Loucy (cell line): ENCODE results near the gene SLCO2A1.

Experiments used
- H2AFZ ChIP-seq: fragments of 200-600 bp; sonication (generic); 2 replicates; pipeline ENCODE4 v1.6.0; 2016; ENCODE audit warnings: antibody characterized with exemption, mild to moderate bottlenecking, low read length, moderate library complexity
- H3F3A ChIP-seq: fragments of 200-600 bp; 2 replicates; pipeline ENCODE4 v1.6.0; 2016; ENCODE audit warnings: antibody characterized with exemption, low read depth, mild to moderate bottlenecking
- H3K27me3 ChIP-seq: fragments of 200-600 bp; sonication (generic); 2 replicates; pipeline ENCODE4 v1.6.1; 2014; ENCODE audit warnings: low read length, mild to moderate bottlenecking; ENCODE audit not compliant: insufficient read depth, poor library complexity, severe bottlenecking
- H3K36me3 ChIP-seq: fragments of 200-600 bp; sonication (generic); 2 replicates; pipeline ENCODE4 v1.6.1; 2016; ENCODE audit warnings: low read length; ENCODE audit not compliant: insufficient read depth
- H3K4me1 ChIP-seq: fragments of 200-600 bp; sonication (generic); 2 replicates; pipeline ENCODE4 v1.5.1; 2014; ENCODE audit warnings: low read length, mild to moderate bottlenecking; ENCODE audit not compliant: insufficient read depth, poor library complexity, severe bottlenecking
- H3K4me2 ChIP-seq: fragments of 200-600 bp; sonication (generic); 2 replicates; pipeline ENCODE4 v1.6.0; 2014; ENCODE audit warnings: antibody characterized with exemption, low read length, low read depth, mild to moderate bottlenecking; ENCODE audit not compliant: poor library complexity, severe bottlenecking
- H3K4me3 ChIP-seq: fragments of 200-600 bp; sonication (generic); 2 replicates; pipeline ENCODE4 v1.5.1; 2014; ENCODE audit warnings: low read length, mild to moderate bottlenecking, mixed read lengths; ENCODE audit not compliant: poor library complexity, severe bottlenecking
- H3K79me2 ChIP-seq: fragments of 200-600 bp; sonication (generic); 2 replicates; pipeline ENCODE4 v1.6.1; 2014; ENCODE audit warnings: low read length; ENCODE audit not compliant: insufficient read depth
- H3K9ac ChIP-seq: fragments of 200-600 bp; sonication (generic); 2 replicates; pipeline ENCODE4 v1.6.0; 2014; ENCODE audit warnings: mild to moderate bottlenecking, low read depth, low read length, moderate library complexity; ENCODE audit not compliant: poor library complexity, severe bottlenecking
- H3K9me2 ChIP-seq: fragments of 200-600 bp; sonication (generic); replicated peaks from 2 replicates; pipeline ENCODE4 v1.6.1; 2016; ENCODE audit warnings: low read depth, low read length, mixed read lengths
- H3K9me3 ChIP-seq: fragments of 200-600 bp; sonication (generic); 2 replicates; pipeline ENCODE4 v1.6.1; 2014; ENCODE audit warnings: mild to moderate bottlenecking, antibody characterized with exemption, low read length, low read depth; ENCODE audit not compliant: insufficient read depth
- H4K20me1 ChIP-seq: fragments of 200-600 bp; sonication (generic); 2 replicates; pipeline ENCODE4 v1.6.0; 2014; ENCODE audit warnings: antibody characterized with exemption, low read length, mild to moderate bottlenecking; ENCODE audit not compliant: insufficient read depth, poor library complexity, severe bottlenecking
- CTCF ChIP-seq: fragments of 200-600 bp; sonication (generic); conservative IDR thresholded peaks from 2 replicates; pipeline ENCODE4 v1.5.1; 2014; ENCODE audit warnings: mild to moderate bottlenecking, antibody characterized with exemption, low read length
- EZH2phosphoT487 ChIP-seq: fragments of 200-600 bp; IDR thresholded peaks from 2 replicates; pipeline ENCODE4 v1.6.1; 2018; ENCODE audit warnings: antibody characterized with exemption, mild to moderate bottlenecking, moderate library complexity, borderline replicate concordance

Gene SLCO2A1

GRCh38 chr3:133991209-133991608 is 38.5 kb downstream of the SLCO2A1 start:
- H3K27me3 ChIP-seq: no peaks in the 10 kb centered on the region
- H3K9ac ChIP-seq: peak overlapping the region; percentile 60
- no peak overlapping the region for H2AFZ ChIP-seq
- peak overlapping the region; percentile 41 for H3K4me3 ChIP-seq
- no peaks in the 10 kb centered on the region for H3K36me3 ChIP-seq
- peaks cover 92% of the 10 kb centered on the region for H3K4me1 ChIP-seq
- H3K9me3 ChIP-seq: no peaks in the 10 kb centered on the region
- peak overlapping the region; percentile 65 for H3K4me2 ChIP-seq
- peaks cover 17% of the 10 kb centered on the region for H3F3A ChIP-seq
- no peaks in the 10 kb centered on the region for H3K79me2 ChIP-seq
- TF ChIP-seq EZH2phosphoT487 (no peak), CTCF (no peak)
- no peaks in the 10 kb centered on the region for H3K9me2 ChIP-seq
- no peaks in the 10 kb centered on the region for H4K20me1 ChIP-seq

GRCh38 chr3:133989936-133990702 is 39.6 kb downstream of the SLCO2A1 start:
- H3K27me3 ChIP-seq: no peaks in the 10 kb centered on the region
- no peak for TF ChIP-seq EZH2phosphoT487
- TF ChIP-seq CTCF: no peak
- peaks cover 92% of the 10 kb centered on the region for H3K4me1 ChIP-seq
- no peak overlapping the region for H3K4me2 ChIP-seq
- peak overlapping the region; percentile 60 for H3K9ac ChIP-seq
- no peak overlapping the region for H2AFZ ChIP-seq
- no peaks in the 10 kb centered on the region for H3K36me3 ChIP-seq
- H3K9me3 ChIP-seq: no peaks in the 10 kb centered on the region
- H4K20me1 ChIP-seq: no peaks in the 10 kb centered on the region
- no peaks in the 10 kb centered on the region for H3K79me2 ChIP-seq
- peaks cover 17% of the 10 kb centered on the region for H3F3A ChIP-seq
- H3K4me3 ChIP-seq: no peak overlapping the region
- no peaks in the 10 kb centered on the region for H3K9me2 ChIP-seq

GRCh38 chr3:133988631-133989161 is 41.0 kb downstream of the SLCO2A1 start:
- Histone ChIP-seq H3K4me1 (peaks cover 84% of the 10 kb centered on the region), H3K9ac (peak overlapping the region; percentile 47), H3K9me2 (no peaks in the 10 kb centered on the region), H3K36me3 (no peaks in the 10 kb centered on the region), H3K4me3 (peak overlapping the region; percentile 32), H3K79me2 (no peaks in the 10 kb centered on the region), H3F3A (peaks cover 17% of the 10 kb centered on the region), H3K4me2 (peak overlapping the region; percentile 55), H3K9me3 (no peaks in the 10 kb centered on the region), H2AFZ (peak overlapping the region; percentile 56), H4K20me1 (no peaks in the 10 kb centered on the region), H3K27me3 (no peaks in the 10 kb centered on the region)
- TF ChIP-seq CTCF: no peak
- TF ChIP-seq EZH2phosphoT487: no peak
